NCI-H2081 treated with DMSO at 0.1 percent for 48 hours (cell line): ENCODE measurements around the gene PPP1R12C.
"Not testable (repeated sequence)": the region's sequence is repeated elsewhere in the genome, so short reads cannot be mapped to it uniquely, and the experiment has no call there.

ENCODE experiments used
- DNase-seq: peaks from one replicate; lab custom pipeline; 2025; lab: John Stamatoyannopoulos, UW

PPP1R12C gene

GRCh38 chr19:55071129-55071502 is 46.3 kb downstream of the PPP1R12C start:
- DNase-seq = no peak

GRCh38 chr19:55070466-55071128 is 46.8 kb downstream of the PPP1R12C start:
- DNase-seq = no peak

GRCh38 chr19:55069865-55070197 is 47.6 kb downstream of the PPP1R12C start:
- no peak for DNase-seq

- DNase-seq = no peak
Observed at GRCh38 chr19:55068950-55069864, 48.2 kb downstream of the PPP1R12C start.

- no peak for DNase-seq
Observed at GRCh38 chr19:55067869-55068268, 49.6 kb downstream of the PPP1R12C start.

- DNase-seq = no peak
Observed at GRCh38 chr19:55066107-55066709, 51.2 kb downstream of the PPP1R12C start.

GRCh38 chr19:55065516-55065915 is 51.9 kb downstream of the PPP1R12C start:
- DNase-seq = not testable (repeated sequence)

GRCh38 chr19:55063492-55063843 is 54.0 kb downstream of the PPP1R12C start:
- no peak for DNase-seq

- DNase-seq = peak; percentile 69
Observed at GRCh38 chr19:55062735-55063491, 54.5 kb downstream of the PPP1R12C start, which contains the start of gene RDH13. Gene RDH13 (minus strand): TSS chr19:55063148. CDS start chr19:55063032, 116 bp downstream.

- not testable (repeated sequence) for DNase-seq
Observed at GRCh38 chr19:55060287-55060686, 57.1 kb downstream of the PPP1R12C start.

GRCh38 chr19:55058781-55059610 is 58.4 kb downstream of the PPP1R12C start:
- DNase-seq = no peak

- no peak for DNase-seq
Observed at GRCh38 chr19:55056827-55057226, 60.6 kb downstream of the PPP1R12C start.

- no peak for DNase-seq
Observed at GRCh38 chr19:55053735-55054134, 63.7 kb downstream of the PPP1R12C start.

- DNase-seq = no peak
Observed at GRCh38 chr19:55050749-55051532, 66.5 kb downstream of the PPP1R12C start.

- DNase-seq = no peak
Observed at GRCh38 chr19:55048446-55048845, 69.0 kb downstream of the PPP1R12C start.

GRCh38 chr19:55047951-55048350 is 69.5 kb downstream of the PPP1R12C start:
- DNase-seq = no peak

- DNase-seq = no peak
Observed at GRCh38 chr19:55046975-55047622, 70.3 kb downstream of the PPP1R12C start.

GRCh38 chr19:55044771-55045716 is 72.4 kb downstream of the PPP1R12C start:
- no peak for DNase-seq

GRCh38 chr19:55044286-55044685 is 73.2 kb downstream of the PPP1R12C start:
- no peak for DNase-seq
